ENCODE measurements around the gene SLC30A2. TPM values are rescaled to one million over a fixed set of nuclear protein-coding genes. Genes with fewer than 3 reads are reported as not detected.
A peak's percentile ranks its signal among the peaks of the same experiment; 100 is the strongest.

Gene SLC30A2
- polyA plus RNA-seq, 3 donors: not detected

DNA sequence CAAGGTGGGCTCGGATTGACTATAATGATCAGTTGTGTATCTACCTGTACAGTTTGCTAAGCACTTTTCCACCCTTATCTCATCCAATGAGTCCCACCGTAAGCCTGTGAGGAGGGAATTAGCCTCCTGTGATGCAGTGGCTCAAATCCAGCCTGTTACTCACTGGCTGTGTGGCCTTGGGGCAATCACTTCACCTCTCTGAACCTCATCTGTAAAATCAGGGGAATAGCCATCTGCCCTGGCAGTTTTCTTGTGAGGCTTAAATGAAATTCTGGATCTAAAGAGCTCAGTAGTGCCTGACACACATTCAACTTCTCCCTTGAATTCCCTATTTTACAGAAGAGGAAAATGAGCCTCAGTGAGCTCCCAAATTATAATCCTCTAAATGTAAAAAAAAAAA is 31.7 kb downstream of the SLC30A2 start:
- peaks cover 45% of the 10 kb centered on the region for H3K4me1 Mint-ChIP-seq
- Histone ChIP-seq H3K9me3 (replicated peaks in 1 of 2; ENCODE audit: control insufficient read depth in 1 of 2, insufficient read depth in 1 of 2, low read length in 2 of 2) (no peaks in the 10 kb centered on the region), H3K27ac (ENCODE audit: low read depth in 1 of 2, low read length in 2 of 2) (no peak overlapping the region), H3K9ac (ENCODE audit: insufficient read depth, low read length, poor library complexity, severe bottlenecking) (no peak overlapping the region), H3K4me1 (ENCODE audit: control insufficient read depth in 1 of 2, insufficient read depth in 2 of 2, low read length in 2 of 2) (peaks cover 46 to 47% of the 10 kb centered on the region in 2 donors), H3K36me3 (replicated peaks in 1 of 2; ENCODE audit: control insufficient read depth in 1 of 2, insufficient read depth in 2 of 2, low read length in 2 of 2) (no peaks in the 10 kb centered on the region), H3K79me2 (ENCODE audit: insufficient read depth, low read length) (no peaks in the 10 kb centered on the region), H4K20me1 (ENCODE audit: insufficient read depth, low read length) (no peaks in the 10 kb centered on the region), H3K4me3 (replicated peaks in 1 of 3; ENCODE audit: low read depth in 2 of 3, low read length in 3 of 3) (no peak overlapping the region), H2AFZ (ENCODE audit: insufficient read depth, low read depth, low read length, poor library complexity, severe bottlenecking) (no peak overlapping the region), H3K4me2 (replicated peaks; ENCODE audit: extremely low read depth, low read length, poor library complexity, severe bottlenecking) (no peak overlapping the region), H3K27me3 (ENCODE audit: control insufficient read depth in 2 of 2, insufficient read depth in 2 of 2, low read length in 2 of 2) (no peaks in the 10 kb centered on the region)
- no CpG with 5 or more reads among the region's 2 CpGs for WGBS (ENCODE audit: insufficient coverage)
- H3K4me3 Mint-ChIP-seq: no peak overlapping the region
- H3K36me3 Mint-ChIP-seq: peaks cover 0 to 5% of the 10 kb centered on the region in 2 donors
- intact Hi-C loops (cut with micrococcal nuclease): no loop called here
- H3K27me3 Mint-ChIP-seq (ENCODE audit: low read depth in 3 of 3): peaks cover 0 to 3% (median 0%) of the 10 kb centered on the region in 3 donors
- H3K27ac Mint-ChIP-seq: peak overlapping the region in 1 of 7 donors; percentile 87
- TF ChIP-seq, protein P1, sequence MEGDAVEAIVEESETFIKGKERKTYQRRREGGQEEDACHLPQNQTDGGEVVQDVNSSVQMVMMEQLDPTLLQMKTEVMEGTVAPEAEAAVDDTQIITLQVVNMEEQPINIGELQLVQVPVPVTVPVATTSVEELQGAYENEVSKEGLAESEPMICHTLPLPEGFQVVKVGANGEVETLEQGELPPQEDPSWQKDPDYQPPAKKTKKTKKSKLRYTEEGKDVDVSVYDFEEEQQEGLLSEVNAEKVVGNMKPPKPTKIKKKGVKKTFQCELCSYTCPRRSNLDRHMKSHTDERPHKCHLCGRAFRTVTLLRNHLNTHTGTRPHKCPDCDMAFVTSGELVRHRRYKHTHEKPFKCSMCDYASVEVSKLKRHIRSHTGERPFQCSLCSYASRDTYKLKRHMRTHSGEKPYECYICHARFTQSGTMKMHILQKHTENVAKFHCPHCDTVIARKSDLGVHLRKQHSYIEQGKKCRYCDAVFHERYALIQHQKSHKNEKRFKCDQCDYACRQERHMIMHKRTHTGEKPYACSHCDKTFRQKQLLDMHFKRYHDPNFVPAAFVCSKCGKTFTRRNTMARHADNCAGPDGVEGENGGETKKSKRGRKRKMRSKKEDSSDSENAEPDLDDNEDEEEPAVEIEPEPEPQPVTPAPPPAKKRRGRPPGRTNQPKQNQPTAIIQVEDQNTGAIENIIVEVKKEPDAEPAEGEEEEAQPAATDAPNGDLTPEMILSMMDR (IDR thresholded peaks at IDR 0.05): no peak
- peaks cover 0 to 4% (median 0%) of the 10 kb centered on the region in 7 donors for H3K9me3 Mint-ChIP-seq
- DNase-seq: no peak

DNA sequence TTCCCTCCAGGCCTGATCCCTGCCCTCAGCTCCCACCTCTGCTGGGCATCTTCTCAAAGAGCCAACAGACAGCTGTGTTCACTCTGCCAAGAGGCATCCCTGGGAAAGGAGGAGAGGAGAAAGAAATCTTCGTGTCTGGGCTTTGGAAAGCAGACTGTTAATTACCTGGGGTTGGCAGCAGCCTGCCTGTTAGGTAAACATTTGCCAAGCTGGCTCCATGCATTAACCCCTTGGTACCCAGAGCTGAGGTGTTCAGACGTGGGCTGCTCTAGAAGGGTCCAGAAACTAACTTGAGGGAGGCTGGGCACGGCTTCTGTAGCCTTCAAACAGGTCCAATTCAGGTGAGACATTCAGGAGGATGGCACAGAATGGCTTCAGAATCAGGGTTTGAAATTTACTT is 33.1 kb downstream of the SLC30A2 start:
- H3K4me3 ChIP-seq (replicated peaks in 1 of 3; ENCODE audit: low read depth in 2 of 3, low read length in 3 of 3): no peak overlapping the region
- peaks cover 0 to 3% (median 0%) of the 10 kb centered on the region in 7 donors for H3K9me3 Mint-ChIP-seq
- no peak overlapping the region for H3K4me3 Mint-ChIP-seq
- TF ChIP-seq, protein P1 (IDR thresholded peaks at IDR 0.05): no peak
- no peak overlapping the region for H3K9ac ChIP-seq (ENCODE audit: insufficient read depth, low read length, poor library complexity, severe bottlenecking)
- peaks cover 40% of the 10 kb centered on the region for H3K4me1 Mint-ChIP-seq
- WGBS (ENCODE audit: insufficient coverage): 94% methylated on average over 3 of the region's 3 CpGs
- no peaks in the 10 kb centered on the region for H3K36me3 ChIP-seq (replicated peaks in 1 of 2; ENCODE audit: control insufficient read depth in 1 of 2, insufficient read depth in 2 of 2, low read length in 2 of 2)
- no peak overlapping the region for H3K4me2 ChIP-seq (replicated peaks; ENCODE audit: extremely low read depth, low read length, poor library complexity, severe bottlenecking)
- H3K4me1 ChIP-seq (ENCODE audit: control insufficient read depth in 1 of 2, insufficient read depth in 2 of 2, low read length in 2 of 2): peaks cover 46 to 47% of the 10 kb centered on the region in 2 donors
- no peaks in the 10 kb centered on the region for H3K36me3 Mint-ChIP-seq
- peaks cover 0 to 2% (median 0%) of the 10 kb centered on the region in 3 donors for H3K27me3 Mint-ChIP-seq (ENCODE audit: low read depth in 3 of 3)
- no peak overlapping the region for H3K27ac ChIP-seq (ENCODE audit: low read depth in 1 of 2, low read length in 2 of 2)
- no peaks in the 10 kb centered on the region for H3K79me2 ChIP-seq (ENCODE audit: insufficient read depth, low read length)
- H3K27ac Mint-ChIP-seq: no peak overlapping the region
- no peaks in the 10 kb centered on the region for H4K20me1 ChIP-seq (ENCODE audit: insufficient read depth, low read length)
- no peaks in the 10 kb centered on the region for H3K9me3 ChIP-seq (replicated peaks in 1 of 2; ENCODE audit: control insufficient read depth in 1 of 2, insufficient read depth in 1 of 2, low read length in 2 of 2)
- H3K27me3 ChIP-seq (ENCODE audit: control insufficient read depth in 2 of 2, insufficient read depth in 2 of 2, low read length in 2 of 2): no peaks in the 10 kb centered on the region
- no peak for DNase-seq
- intact Hi-C loops (cut with micrococcal nuclease): no loop called here
- no peak overlapping the region for H2AFZ ChIP-seq (ENCODE audit: insufficient read depth, low read depth, low read length, poor library complexity, severe bottlenecking)

Measured in CD14-positive monocyte (primary cell).